Epidermal melanocyte (primary cell): ENCODE measurements around the gene SPATA21.

Experiments
- DNase-seq: peaks from one replicate; pipeline ENCODE4 v3.0.0; 2011; ENCODE audit warnings: low spot score; ENCODE audit not compliant: insufficient read length

The SPATA21 gene

GRCh38 chr1:16421201-16421600 is 16.0 kb downstream of the SPATA21 start:
- no peak for DNase-seq

GRCh38 chr1:16420424-16421118 is 16.7 kb downstream of the SPATA21 start:
- no peak for DNase-seq

GRCh38 chr1:16418823-16419425 is 18.3 kb downstream of the SPATA21 start:
- DNase-seq, result no peak

- no peak for DNase-seq
These were observed 24.0 kb downstream of the SPATA21 start for GRCh38 chr1:16413191-16413590.

GRCh38 chr1:16410803-16411202 is 26.4 kb downstream of the SPATA21 start:
- no peak for DNase-seq

GRCh38 chr1:16409536-16410152 is 27.6 kb downstream of the SPATA21 start:
- no peak for DNase-seq

- DNase-seq, result no peak
These were observed 30.4 kb downstream of the SPATA21 start for GRCh38 chr1:16406868-16407267.

GRCh38 chr1:16405441-16405840 is 31.8 kb downstream of the SPATA21 start:
- DNase-seq, result no peak

GRCh38 chr1:16402742-16403141 is 34.5 kb downstream of the SPATA21 start:
- no peak for DNase-seq

- DNase-seq, result no peak
These were observed 38.8 kb downstream of the SPATA21 start for GRCh38 chr1:16398371-16398953.

- DNase-seq, result no peak
These were observed 40.1 kb downstream of the SPATA21 start for GRCh38 chr1:16397120-16397519.

- no peak for DNase-seq
These were observed 40.6 kb downstream of the SPATA21 start for GRCh38 chr1:16396591-16396990.

- DNase-seq, result no peak
These were observed 42.2 kb downstream of the SPATA21 start for GRCh38 chr1:16394977-16395376.

- DNase-seq, result no peak
These were observed 43.4 kb downstream of the SPATA21 start for GRCh38 chr1:16393570-16394521.

- DNase-seq, result no peak
These were observed 44.3 kb downstream of the SPATA21 start for GRCh38 chr1:16392740-16393569.

- DNase-seq, result no peak
These were observed 45.8 kb downstream of the SPATA21 start for GRCh38 chr1:16391411-16391810.

GRCh38 chr1:16387201-16388188 is 49.7 kb downstream of the SPATA21 start:
- no peak for DNase-seq

- peak; percentile 69 for DNase-seq
These were observed 50.6 kb downstream of the SPATA21 start for GRCh38 chr1:16386454-16387113.
